Lower lobe of right lung (tissue), 2 donors: ENCODE data around the gene DMKN. TPM values are rescaled to one million over a fixed set of nuclear protein-coding genes. Genes with fewer than 3 reads are reported as not detected.

ENCODE experiments used
- ATAC-seq, 2 donors: fragments of 200-7000 bp; cut with Tn5 transposase; one replicate each; pipeline ENCODE4 v1.9.1; 2020 to 2022; ENCODE audit warnings: mild to moderate bottlenecking in 2 of 2, moderate library complexity in 2 of 2
- DNase-seq: peaks from one replicate; pipeline ENCODE4 v3.0.0-alpha.2; 2020
- H3K27ac ChIP-seq: fragments of 200-600 bp; one replicate; pipeline ENCODE4 v1.8.0; 2022
- H3K27me3 ChIP-seq: fragments of 200-600 bp; one replicate; pipeline ENCODE4 v1.8.0; 2022; ENCODE audit warnings: low read depth
- H3K36me3 ChIP-seq: fragments of 200-600 bp; one replicate; pipeline ENCODE4 v1.8.0; 2022; ENCODE audit warnings: mild to moderate bottlenecking
- H3K4me1 ChIP-seq: fragments of 200-600 bp; one replicate; pipeline ENCODE4 v1.8.0; 2022
- H3K4me3 ChIP-seq: fragments of 200-600 bp; one replicate; pipeline ENCODE4 v1.8.0; 2022; ENCODE audit warnings: mild to moderate bottlenecking
- H3K9me3 ChIP-seq: fragments of 200-600 bp; one replicate; pipeline ENCODE4 v1.8.0; 2022
- CTCF ChIP-seq: fragments of 200-600 bp; IDR thresholded peaks from one replicate; pipeline ENCODE4 v1.8.0; 2022; ENCODE audit warnings: antibody characterized with exemption, mild to moderate bottlenecking
- intact Hi-C: fragments of 100-400 bp; cut with DNase I; formaldehyde crosslinking; loops from one replicate; pipeline ENCODE4 v1.11.0; 2022
- total RNA-seq: library from RNA; stranded (reverse); fragmentation: NEBNext Ultra II Directional; extraction: Animal tissue kit (Norgen Biotek cat#: 25700); gene quantifications from one replicate; pipeline ENCODE4 v1.2.1, GENCODE V29; 2021
- donor health status: DM: no; HTN: yes; CAD: no; lungs with severe emphysema.

Gene DMKN
- total RNA-seq, 1 donor from 2014 or later = 70.7 TPM

- no peaks in the 10 kb centered on the region for H3K9me3 ChIP-seq
- peak in 1 of 2 donors; percentile 11 for ATAC-seq
- peaks cover 10% of the 10 kb centered on the region for H3K4me1 ChIP-seq
- no peak for TF ChIP-seq CTCF
- H3K27me3 ChIP-seq = peaks cover 61% of the 10 kb centered on the region
- intact Hi-C loops = no loop called here
- no peak within 1 kb of the TSS for H3K27ac ChIP-seq
- H3K4me3 ChIP-seq = no peak within 1 kb of the TSS
- H3K36me3 ChIP-seq = no peaks in the 10 kb centered on the region
- no peak for DNase-seq
These were observed 19.9 kb upstream of the DMKN start, which contains the start of gene GAPDHS for GRCh38 chr19:35533201-35533821. Gene GAPDHS, plus strand, starts transcription at chr19:35533456. Its CDS starts 72 bp downstream, at chr19:35533528.

GRCh38 chr19:35531291-35531690, 17.8 kb upstream of the DMKN start:
- Histone ChIP-seq H3K27me3 (peaks cover 70% of the 10 kb centered on the region), H3K27ac (no peak overlapping the region), H3K4me3 (no peak overlapping the region), H3K36me3 (no peaks in the 10 kb centered on the region), H3K9me3 (no peaks in the 10 kb centered on the region), H3K4me1 (peaks cover 10% of the 10 kb centered on the region)
- TF ChIP-seq CTCF = no peak
- no peak for ATAC-seq
- intact Hi-C loops = no loop called here
- DNase-seq = no peak

GRCh38 chr19:35529241-35530218, 16.1 kb upstream of the DMKN start:
- TF ChIP-seq CTCF = no peak
- Histone ChIP-seq H3K27ac (no peak overlapping the region), H3K4me1 (peaks cover 10% of the 10 kb centered on the region), H3K36me3 (no peaks in the 10 kb centered on the region), H3K4me3 (no peak overlapping the region), H3K9me3 (no peaks in the 10 kb centered on the region), H3K27me3 (peaks cover 79% of the 10 kb centered on the region)
- intact Hi-C loops = no loop called here
- ATAC-seq (no peak), DNase-seq (no peak)

GRCh38 chr19:35528218-35529038, 15.0 kb upstream of the DMKN start, which contains the start of gene SBSN:
Gene SBSN, minus strand, starts transcription at chr19:35528311. Its CDS starts 30 bp downstream, at chr19:35528281.
- Histone ChIP-seq H3K27me3 (peaks cover 68% of the 10 kb centered on the region), H3K36me3 (no peaks in the 10 kb centered on the region), H3K27ac (no peak within 1 kb of the TSS), H3K4me1 (peaks cover 3% of the 10 kb centered on the region), H3K9me3 (no peaks in the 10 kb centered on the region), H3K4me3 (no peak within 1 kb of the TSS)
- no peak for ATAC-seq
- TF ChIP-seq CTCF = no peak
- intact Hi-C loops = no loop called here
- no peak for DNase-seq

- DNase-seq = no peak
- H3K4me3 ChIP-seq = no peak overlapping the region
- no peaks in the 10 kb centered on the region for H3K4me1 ChIP-seq
- no peak for TF ChIP-seq CTCF
- H3K9me3 ChIP-seq = no peaks in the 10 kb centered on the region
- intact Hi-C loops = no loop called here
- no peak overlapping the region for H3K27ac ChIP-seq
- ATAC-seq = no peak
- no peaks in the 10 kb centered on the region for H3K36me3 ChIP-seq
- H3K27me3 ChIP-seq = peaks cover 43% of the 10 kb centered on the region
These were observed 12.4 kb upstream of the DMKN start for GRCh38 chr19:35525873-35526272.
